Caco-2 (cell line): Measurements from ENCODE around the gene ARHGAP29. TPM values are rescaled to one million over a fixed set of nuclear protein-coding genes. Genes with fewer than 3 reads are reported as not detected.
"Not testable (repeated sequence)": the region's sequence is repeated elsewhere in the genome, so short reads cannot be mapped to it uniquely, and the experiment has no call there.

Source experiments
- BruUV-seq: library from RNA; stranded (reverse); fragments of 400-500 nt; replicated peaks from 2 replicates; lab custom pipeline; 2021; lab: Mats Ljungman, UMichigan
- CTCF ChIA-PET: fragments of 300-600 bp; sonication (Branson Sonifier 250); formaldehyde crosslinking; loops from one replicate; lab custom pipeline; 2022; ENCODE audit warnings: antibody characterized with exemption; lab: Charles Lee
- POLR2A ChIA-PET: fragments of 300-600 bp; sonication (Branson Sonifier 250); formaldehyde crosslinking; loops from one replicate; lab custom pipeline; 2022; ENCODE audit warnings: antibody characterized with exemption; lab: Charles Lee
- DNase-seq, 2 experiments: peaks; one replicate each; pipeline versions ENCODE4 v3.0.0 to v3.0.0-alpha.2; 2020 to 2022
- H3K27me3 ChIP-seq: replicated peaks from 2 replicates; pipeline ENCODE4 v1.6.0; 2011; ENCODE audit warnings: low read length; ENCODE audit not compliant: control insufficient read depth, insufficient read depth
- H3K36me3 ChIP-seq: 2 replicates; pipeline ENCODE4 v1.5.1; 2011; ENCODE audit warnings: low read length; ENCODE audit not compliant: control insufficient read depth, insufficient read depth
- H3K4me1 ChIP-seq: fragments of 250-450 bp; sonication (Bioruptor Pico); 2 replicates; pipeline ENCODE4 v1.5.1; 2020; ENCODE audit warnings: mild to moderate bottlenecking
- H3K4me3 ChIP-seq: 2 replicates; pipeline ENCODE4 v1.5.1; 2011; ENCODE audit warnings: low read depth, mild to moderate bottlenecking, control low read depth, low read length
- H3K9me3 ChIP-seq: fragments of 250-450 bp; sonication (Bioruptor Pico); 2 replicates; pipeline ENCODE4 v1.5.1; 2020; ENCODE audit warnings: mild to moderate bottlenecking, moderate library complexity
- H3K27ac Mint-ChIP-seq: one replicate; pipeline ENCODE4 v1.8.0; 2022; ENCODE audit warnings: mixed read lengths; ENCODE audit not compliant: unreplicated experiment
- H3K27me3 Mint-ChIP-seq: one replicate; pipeline ENCODE4 v1.8.0; 2022; ENCODE audit warnings: mixed read lengths; ENCODE audit not compliant: insufficient read depth, unreplicated experiment
- H3K36me3 Mint-ChIP-seq: one replicate; pipeline ENCODE4 v1.8.0; 2022; ENCODE audit warnings: mild to moderate bottlenecking, mixed read lengths; ENCODE audit not compliant: insufficient read depth, unreplicated experiment
- H3K4me1 Mint-ChIP-seq: one replicate; pipeline ENCODE4 v1.8.0; 2022; ENCODE audit warnings: low read depth, mixed read lengths; ENCODE audit not compliant: unreplicated experiment
- H3K4me3 Mint-ChIP-seq: one replicate; pipeline ENCODE4 v1.8.0; 2022; ENCODE audit warnings: mild to moderate bottlenecking, moderate library complexity, mixed read lengths; ENCODE audit not compliant: unreplicated experiment
- H3K9me3 Mint-ChIP-seq: one replicate; pipeline ENCODE4 v1.8.0; 2022; ENCODE audit warnings: mixed read lengths; ENCODE audit not compliant: unreplicated experiment
- CTCF ChIP-seq, 2 experiments: fragments of 200-600 bp in 1 of 2; IDR thresholded peaks; 1 replicate in 1 of 2; 2 replicates in 1 of 2; pipeline versions ENCODE4 v1.5.1 to v1.8.0; 2011 to 2022; ENCODE audit warnings: antibody characterized with exemption in 1 of 2, control low read depth in 1 of 2, inconsistent platforms in 1 of 2, low read depth in 1 of 2, low read length in 1 of 2, mild to moderate bottlenecking in 1 of 2, moderate library complexity in 1 of 2; ENCODE audit not compliant: insufficient read depth in 1 of 2, severe bottlenecking in 1 of 2, unreplicated experiment in 1 of 2
- intact Hi-C: fragments of 100-400 bp; cut with micrococcal nuclease; formaldehyde crosslinking; loops from one replicate; pipeline ENCODE4 v1.10.0; 2022; ENCODE audit not compliant: unreplicated experiment
- total RNA-seq: library from RNA; stranded (reverse); gene quantifications from 2 replicates; pipeline ENCODE4 v1.2.3, GENCODE V29; 2022

The ARHGAP29 gene
- total RNA-seq, 1 experiment from 2014 or later, result 30.3 TPM

GRCh38 chr1:94163249-94163648 is 74.1 kb downstream of the ARHGAP29 start:
- H3K27me3 ChIP-seq, H3K4me1 ChIP-seq, H3K9me3 Mint-ChIP-seq, H3K36me3 ChIP-seq, H3K4me3 ChIP-seq, POLR2A ChIA-PET, H3K27me3 Mint-ChIP-seq, H3K4me1 Mint-ChIP-seq, BruUV-seq, H3K9me3 ChIP-seq, CTCF ChIA-PET, H3K4me3 Mint-ChIP-seq, DNase-seq: not testable (repeated sequence)
- Mint-ChIP-seq H3K36me3 (peaks cover 45% of the 10 kb centered on the region), H3K27ac (peak overlapping the region; percentile 51)
- intact Hi-C loops, result loop anchor here (5.0 to 10.0 kb wide), 3 partner anchors 46 to 172 kb away; no protein-coding TSS in a partner anchor

- Histone ChIP-seq H3K4me3 (no peak overlapping the region), H3K27me3 (no peaks in the 10 kb centered on the region), H3K9me3 (no peaks in the 10 kb centered on the region), H3K36me3 (no peaks in the 10 kb centered on the region), H3K4me1 (peaks cover 4% of the 10 kb centered on the region; the same call in 1 of the 2 replicates)
- Mint-ChIP-seq H3K27ac (peak overlapping the region; percentile 52), H3K36me3 (peaks cover 33% of the 10 kb centered on the region), H3K27me3 (no peaks in the 10 kb centered on the region), H3K4me1 (peaks cover 7% of the 10 kb centered on the region), H3K4me3 (no peak overlapping the region), H3K9me3 (peaks cover 9% of the 10 kb centered on the region)
- no peak for DNase-seq
- intact Hi-C loops, result loop anchor here (5.0 to 10.0 kb wide), 3 partner anchors 44 to 174 kb away; no protein-coding TSS in a partner anchor
- no peak for TF ChIP-seq CTCF (IDR thresholded peaks at IDR 0.05; ENCODE audit: insufficient read depth in 1 of 2, low read depth in 1 of 2, low read length in 1 of 2, severe bottlenecking in 1 of 2, unreplicated experiment in 1 of 2)
- BruUV-seq, result no TSS peak
- POLR2A ChIA-PET, result no interaction called here
- CTCF ChIA-PET, result no interaction called here
Measured at GRCh38 chr1:94160811-94161210, 76.6 kb downstream of the ARHGAP29 start.

GRCh38 chr1:94156096-94156625 is 81.2 kb downstream of the ARHGAP29 start:
- Mint-ChIP-seq H3K4me1 (no peaks in the 10 kb centered on the region), H3K27ac (no peak overlapping the region)
- CTCF ChIA-PET, result no interaction called here

More at GRCh38 chr1:94156096-94156625, 81.2 kb downstream of the ARHGAP29 start:
- Mint-ChIP-seq H3K4me3 (no peak overlapping the region), H3K27me3 (no peaks in the 10 kb centered on the region), H3K9me3 (no peaks in the 10 kb centered on the region), H3K36me3 (no peaks in the 10 kb centered on the region)
- intact Hi-C loops, result no loop called here
- BruUV-seq, result no TSS peak
- POLR2A ChIA-PET, result no interaction called here
- no peak for TF ChIP-seq CTCF (IDR thresholded peaks at IDR 0.05; ENCODE audit: insufficient read depth in 1 of 2, low read depth in 1 of 2, low read length in 1 of 2, severe bottlenecking in 1 of 2, unreplicated experiment in 1 of 2)
- no peak for DNase-seq
- Histone ChIP-seq H3K27me3 (no peaks in the 10 kb centered on the region), H3K36me3 (no peaks in the 10 kb centered on the region), H3K4me1 (peaks cover 4% of the 10 kb centered on the region; the same call in 1 of the 2 replicates), H3K9me3 (no peaks in the 10 kb centered on the region), H3K4me3 (no peak overlapping the region)
